ENCODE results near the gene MED6.

The MED6 gene

GRCh38 chr14:70616646-70617045, 16.2 kb upstream of the MED6 start:
- no peaks in the 10 kb centered on the region for H3K36me3 ChIP-seq (ENCODE audit: insufficient read depth)
- TF ChIP-seq CTCF (conservative IDR thresholded peaks at IDR 0.05; ENCODE audit: low read depth, low read length), result no peak
- H3K4me2 ChIP-seq, result no peak overlapping the region
- H3K27ac ChIP-seq, result no peak overlapping the region
- no peaks in the 10 kb centered on the region for H4K20me1 ChIP-seq (ENCODE audit: insufficient read depth)
- no peaks in the 10 kb centered on the region for H3K79me2 ChIP-seq (ENCODE audit: insufficient read depth, low read depth)
- no peaks in the 10 kb centered on the region for H3K27me3 ChIP-seq (ENCODE audit: insufficient read depth, low read depth)
- no peak overlapping the region for H3K9ac ChIP-seq
- no peaks in the 10 kb centered on the region for H3K4me1 ChIP-seq (ENCODE audit: low read depth, poor library complexity, severe bottlenecking)
- no peak overlapping the region for H2AFZ ChIP-seq (ENCODE audit: low read depth)
- H3K4me3 ChIP-seq (IDR thresholded peaks at IDR 0.05; ENCODE audit: insufficient read depth, low read depth, low read length), result no peak overlapping the region

GRCh38 chr14:70611216-70611615, 10.8 kb upstream of the MED6 start:
- Histone ChIP-seq H3K79me2 (ENCODE audit: insufficient read depth, low read depth) (no peaks in the 10 kb centered on the region), H3K36me3 (ENCODE audit: insufficient read depth) (no peaks in the 10 kb centered on the region), H2AFZ (ENCODE audit: low read depth) (no peak overlapping the region), H3K4me3 (IDR thresholded peaks at IDR 0.05; ENCODE audit: insufficient read depth, low read depth, low read length) (no peak overlapping the region), H3K4me2 (no peak overlapping the region), H3K27ac (no peak overlapping the region), H3K9ac (no peak overlapping the region), H3K27me3 (ENCODE audit: insufficient read depth, low read depth) (no peaks in the 10 kb centered on the region), H3K4me1 (ENCODE audit: low read depth, poor library complexity, severe bottlenecking) (no peaks in the 10 kb centered on the region), H4K20me1 (ENCODE audit: insufficient read depth) (no peaks in the 10 kb centered on the region)
- TF ChIP-seq CTCF (conservative IDR thresholded peaks at IDR 0.05; ENCODE audit: low read depth, low read length), result no peak

- Histone ChIP-seq H3K27ac (no peak overlapping the region), H3K79me2 (ENCODE audit: insufficient read depth, low read depth) (peaks cover 30% of the 10 kb centered on the region), H3K27me3 (ENCODE audit: insufficient read depth, low read depth) (no peaks in the 10 kb centered on the region), H3K9ac (no peak overlapping the region), H3K36me3 (ENCODE audit: insufficient read depth) (no peaks in the 10 kb centered on the region), H3K4me1 (ENCODE audit: low read depth, poor library complexity, severe bottlenecking) (peaks cover 13% of the 10 kb centered on the region), H3K4me3 (IDR thresholded peaks at IDR 0.05; ENCODE audit: insufficient read depth, low read depth, low read length) (no peak overlapping the region), H4K20me1 (ENCODE audit: insufficient read depth) (no peaks in the 10 kb centered on the region), H2AFZ (ENCODE audit: low read depth) (no peak overlapping the region), H3K4me2 (no peak overlapping the region)
- no peak for TF ChIP-seq CTCF (conservative IDR thresholded peaks at IDR 0.05; ENCODE audit: low read depth, low read length)
These were observed 1.8 kb upstream of the MED6 start for GRCh38 chr14:70602254-70602653.

GRCh38 chr14:70601162-70601561, 707 bp upstream of the MED6 start:
- no peaks in the 10 kb centered on the region for H3K36me3 ChIP-seq (ENCODE audit: insufficient read depth)
- H3K27ac ChIP-seq, result no peak overlapping the region

More at GRCh38 chr14:70601162-70601561, 707 bp upstream of the MED6 start:
- TF ChIP-seq CTCF (conservative IDR thresholded peaks at IDR 0.05; ENCODE audit: low read depth, low read length), result no peak
- peak overlapping the region; percentile 76 for H2AFZ ChIP-seq (ENCODE audit: low read depth)
- H3K27me3 ChIP-seq (ENCODE audit: insufficient read depth, low read depth), result no peaks in the 10 kb centered on the region
- H4K20me1 ChIP-seq (ENCODE audit: insufficient read depth), result no peaks in the 10 kb centered on the region
- peaks cover 13% of the 10 kb centered on the region for H3K4me1 ChIP-seq (ENCODE audit: low read depth, poor library complexity, severe bottlenecking)
- no peak overlapping the region for H3K4me3 ChIP-seq (IDR thresholded peaks at IDR 0.05; ENCODE audit: insufficient read depth, low read depth, low read length)
- H3K4me2 ChIP-seq, result peak overlapping the region; percentile 76
- H3K79me2 ChIP-seq (ENCODE audit: insufficient read depth, low read depth), result peaks cover 37% of the 10 kb centered on the region
- no peak overlapping the region; the same call in 1 of the 2 replicates for H3K9ac ChIP-seq

All from KMS-11 (cell line).